NB4 (cell line): ENCODE measurements around the gene MYRFL.

Experiments used
- POLR2A ChIP-seq: IDR thresholded peaks from 2 replicates; pipeline ENCODE4 v1.6.1; 2011; ENCODE audit warnings: mild to moderate bottlenecking; ENCODE audit not compliant: insufficient read length; ENCODE audit errors: extremely low read depth
- TF ChIP-seq, protein P1 (sequence below): IDR thresholded peaks from one replicate; pipeline ENCODE4 v1.5.1; 2012; ENCODE audit warnings: low read depth, low read length
- TF ChIP-seq, protein P2 (sequence below): IDR thresholded peaks from 2 replicates; pipeline ENCODE4 v1.6.1; 2011; ENCODE audit warnings: low read depth, low read length

DNA sequence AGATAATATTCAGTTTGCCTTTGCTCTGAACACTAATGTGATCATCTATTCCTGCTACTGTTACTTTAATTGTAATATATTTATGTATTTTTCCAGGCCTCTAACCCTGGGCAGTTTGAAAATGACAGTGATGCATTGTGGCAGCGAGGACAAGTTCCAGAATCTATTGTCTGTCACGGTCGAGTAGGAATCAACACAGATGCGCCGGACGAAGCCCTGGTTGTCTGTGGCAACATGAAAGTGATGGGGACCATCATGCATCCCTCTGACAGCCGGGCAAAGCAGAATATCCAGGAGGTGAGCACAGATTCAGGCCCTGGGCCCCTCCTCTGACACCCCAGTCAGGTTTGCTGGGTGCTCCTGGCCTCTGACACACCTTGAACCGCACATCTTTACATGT is 78.5 kb downstream of the MYRFL start:
- TF ChIP-seq, protein P1, sequence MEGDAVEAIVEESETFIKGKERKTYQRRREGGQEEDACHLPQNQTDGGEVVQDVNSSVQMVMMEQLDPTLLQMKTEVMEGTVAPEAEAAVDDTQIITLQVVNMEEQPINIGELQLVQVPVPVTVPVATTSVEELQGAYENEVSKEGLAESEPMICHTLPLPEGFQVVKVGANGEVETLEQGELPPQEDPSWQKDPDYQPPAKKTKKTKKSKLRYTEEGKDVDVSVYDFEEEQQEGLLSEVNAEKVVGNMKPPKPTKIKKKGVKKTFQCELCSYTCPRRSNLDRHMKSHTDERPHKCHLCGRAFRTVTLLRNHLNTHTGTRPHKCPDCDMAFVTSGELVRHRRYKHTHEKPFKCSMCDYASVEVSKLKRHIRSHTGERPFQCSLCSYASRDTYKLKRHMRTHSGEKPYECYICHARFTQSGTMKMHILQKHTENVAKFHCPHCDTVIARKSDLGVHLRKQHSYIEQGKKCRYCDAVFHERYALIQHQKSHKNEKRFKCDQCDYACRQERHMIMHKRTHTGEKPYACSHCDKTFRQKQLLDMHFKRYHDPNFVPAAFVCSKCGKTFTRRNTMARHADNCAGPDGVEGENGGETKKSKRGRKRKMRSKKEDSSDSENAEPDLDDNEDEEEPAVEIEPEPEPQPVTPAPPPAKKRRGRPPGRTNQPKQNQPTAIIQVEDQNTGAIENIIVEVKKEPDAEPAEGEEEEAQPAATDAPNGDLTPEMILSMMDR = no peak
- TF ChIP-seq, protein P2, sequence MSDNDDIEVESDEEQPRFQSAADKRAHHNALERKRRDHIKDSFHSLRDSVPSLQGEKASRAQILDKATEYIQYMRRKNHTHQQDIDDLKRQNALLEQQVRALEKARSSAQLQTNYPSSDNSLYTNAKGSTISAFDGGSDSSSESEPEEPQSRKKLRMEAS = no peak
- no peak for TF ChIP-seq POLR2A
